ENCODE measurements around the gene NKIRAS1. TPM values are rescaled to one million over a fixed set of nuclear protein-coding genes. Genes with fewer than 3 reads are reported as not detected.

NKIRAS1 gene
- total RNA-seq, 1 experiment from 2014 or later = 8.9 TPM

DNA sequence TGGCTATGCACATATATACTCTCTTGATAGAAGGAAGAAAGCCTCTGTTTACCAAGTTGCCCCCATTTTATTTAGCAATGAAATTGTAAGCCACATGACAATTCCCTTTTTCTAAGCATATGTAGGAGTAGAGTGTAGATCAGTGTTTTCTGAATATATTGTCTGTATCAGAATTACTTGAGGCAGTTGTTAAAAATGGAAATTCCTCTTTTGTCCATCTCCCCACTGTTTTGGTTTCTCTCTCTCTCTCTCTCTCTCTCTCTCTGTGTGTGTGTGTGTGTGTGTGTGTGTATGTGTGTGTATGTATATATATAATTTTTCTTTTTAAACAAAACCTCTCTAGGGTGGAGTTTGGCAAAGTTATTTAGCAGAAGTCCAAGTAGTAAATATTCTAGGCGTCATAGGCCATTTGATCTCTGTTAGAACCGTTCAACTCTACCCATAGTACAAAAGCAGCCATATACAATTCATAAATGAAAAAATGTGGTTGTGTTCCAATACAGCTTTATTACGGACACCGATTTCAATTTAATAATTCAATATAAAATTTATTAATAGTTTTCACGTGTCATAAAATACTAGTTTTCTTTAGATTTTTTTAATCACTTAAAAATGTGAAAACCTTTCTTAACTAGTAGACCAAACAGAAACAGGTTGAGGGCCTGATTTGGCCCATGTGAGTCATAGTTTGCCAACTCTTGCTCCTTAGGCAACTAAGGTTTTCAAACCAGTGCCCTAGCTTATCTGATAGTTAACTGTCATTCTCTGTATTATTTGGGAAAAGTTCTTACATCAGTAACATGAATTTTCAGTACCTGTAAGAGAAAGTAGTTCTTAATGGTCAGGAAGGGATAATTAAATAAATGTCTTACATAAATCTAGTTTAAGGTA is 71.2 kb downstream of the NKIRAS1 start:
- DNase-seq (ENCODE audit: low read depth, low spot score) = no peak
- no peak for ATAC-seq
- TF ChIP-seq, protein P1, sequence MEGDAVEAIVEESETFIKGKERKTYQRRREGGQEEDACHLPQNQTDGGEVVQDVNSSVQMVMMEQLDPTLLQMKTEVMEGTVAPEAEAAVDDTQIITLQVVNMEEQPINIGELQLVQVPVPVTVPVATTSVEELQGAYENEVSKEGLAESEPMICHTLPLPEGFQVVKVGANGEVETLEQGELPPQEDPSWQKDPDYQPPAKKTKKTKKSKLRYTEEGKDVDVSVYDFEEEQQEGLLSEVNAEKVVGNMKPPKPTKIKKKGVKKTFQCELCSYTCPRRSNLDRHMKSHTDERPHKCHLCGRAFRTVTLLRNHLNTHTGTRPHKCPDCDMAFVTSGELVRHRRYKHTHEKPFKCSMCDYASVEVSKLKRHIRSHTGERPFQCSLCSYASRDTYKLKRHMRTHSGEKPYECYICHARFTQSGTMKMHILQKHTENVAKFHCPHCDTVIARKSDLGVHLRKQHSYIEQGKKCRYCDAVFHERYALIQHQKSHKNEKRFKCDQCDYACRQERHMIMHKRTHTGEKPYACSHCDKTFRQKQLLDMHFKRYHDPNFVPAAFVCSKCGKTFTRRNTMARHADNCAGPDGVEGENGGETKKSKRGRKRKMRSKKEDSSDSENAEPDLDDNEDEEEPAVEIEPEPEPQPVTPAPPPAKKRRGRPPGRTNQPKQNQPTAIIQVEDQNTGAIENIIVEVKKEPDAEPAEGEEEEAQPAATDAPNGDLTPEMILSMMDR (IDR thresholded peaks at IDR 0.05) = no peak
- TF ChIP-seq, protein P2, sequence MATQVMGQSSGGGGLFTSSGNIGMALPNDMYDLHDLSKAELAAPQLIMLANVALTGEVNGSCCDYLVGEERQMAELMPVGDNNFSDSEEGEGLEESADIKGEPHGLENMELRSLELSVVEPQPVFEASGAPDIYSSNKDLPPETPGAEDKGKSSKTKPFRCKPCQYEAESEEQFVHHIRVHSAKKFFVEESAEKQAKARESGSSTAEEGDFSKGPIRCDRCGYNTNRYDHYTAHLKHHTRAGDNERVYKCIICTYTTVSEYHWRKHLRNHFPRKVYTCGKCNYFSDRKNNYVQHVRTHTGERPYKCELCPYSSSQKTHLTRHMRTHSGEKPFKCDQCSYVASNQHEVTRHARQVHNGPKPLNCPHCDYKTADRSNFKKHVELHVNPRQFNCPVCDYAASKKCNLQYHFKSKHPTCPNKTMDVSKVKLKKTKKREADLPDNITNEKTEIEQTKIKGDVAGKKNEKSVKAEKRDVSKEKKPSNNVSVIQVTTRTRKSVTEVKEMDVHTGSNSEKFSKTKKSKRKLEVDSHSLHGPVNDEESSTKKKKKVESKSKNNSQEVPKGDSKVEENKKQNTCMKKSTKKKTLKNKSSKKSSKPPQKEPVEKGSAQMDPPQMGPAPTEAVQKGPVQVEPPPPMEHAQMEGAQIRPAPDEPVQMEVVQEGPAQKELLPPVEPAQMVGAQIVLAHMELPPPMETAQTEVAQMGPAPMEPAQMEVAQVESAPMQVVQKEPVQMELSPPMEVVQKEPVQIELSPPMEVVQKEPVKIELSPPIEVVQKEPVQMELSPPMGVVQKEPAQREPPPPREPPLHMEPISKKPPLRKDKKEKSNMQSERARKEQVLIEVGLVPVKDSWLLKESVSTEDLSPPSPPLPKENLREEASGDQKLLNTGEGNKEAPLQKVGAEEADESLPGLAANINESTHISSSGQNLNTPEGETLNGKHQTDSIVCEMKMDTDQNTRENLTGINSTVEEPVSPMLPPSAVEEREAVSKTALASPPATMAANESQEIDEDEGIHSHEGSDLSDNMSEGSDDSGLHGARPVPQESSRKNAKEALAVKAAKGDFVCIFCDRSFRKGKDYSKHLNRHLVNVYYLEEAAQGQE (IDR thresholded peaks at IDR 0.05; ENCODE audit: insufficient read depth in 1 of 2, low read depth in 2 of 2, low read length in 1 of 2) = no peak
- TF ChIP-seq SIN3A (IDR thresholded peaks at IDR 0.05; ENCODE audit: borderline replicate concordance, insufficient read depth, low read depth, low read length) = no peak
- TF ChIP-seq TCF7L2 (IDR thresholded peaks at IDR 0.05; ENCODE audit: low read depth, low read length) = no peak
- no peak for TF ChIP-seq POLR2AphosphoS5 (IDR thresholded peaks at IDR 0.05; ENCODE audit: low read depth, low read length)
- no peak overlapping the region for H3K27ac ChIP-seq (ENCODE audit: low read length)
- in situ Hi-C loops (cut with HindIII; ENCODE audit: low pct_unique_long_range_greater_than_20kb, low sequenced_read_pairs) (no loop called here), intact Hi-C loops (cut with micrococcal nuclease; ENCODE audit: unreplicated experiment) (no loop called here)
- POLR2A ChIA-PET = no interaction called here
- H3K36me3 ChIP-seq (ENCODE audit: control insufficient read depth, insufficient read depth, low read length) = no peaks in the 10 kb centered on the region; the same call in 1 of the 2 replicates
- H3K4me1 ChIP-seq (ENCODE audit: control insufficient read depth, insufficient read depth, low read length) = peaks cover 2% of the 10 kb centered on the region; the same call in 1 of the 2 replicates
- no peak overlapping the region for H3K4me3 ChIP-seq (ENCODE audit: low read depth in 2 of 2, low read length in 2 of 2)
- TSS peak; percentile 38 for BruUV-seq (replicated peaks)
- CTCF ChIA-PET = no interaction called here
- no peaks in the 10 kb centered on the region for H3K9me3 ChIP-seq (ENCODE audit: control insufficient read depth, insufficient read depth, low read depth, low read length)
- H3K27me3 ChIP-seq (ENCODE audit: control insufficient read depth, insufficient read depth, low read length) = no peaks in the 10 kb centered on the region

GRCh38 chr3:23843869-23844268 is 72.9 kb downstream of the NKIRAS1 start:
- Histone ChIP-seq H3K27ac (ENCODE audit: low read length) (no peak overlapping the region), H3K4me3 (ENCODE audit: low read depth in 2 of 2, low read length in 2 of 2) (no peak overlapping the region), H3K9me3 (ENCODE audit: control insufficient read depth, insufficient read depth, low read depth, low read length) (no peaks in the 10 kb centered on the region), H3K27me3 (ENCODE audit: control insufficient read depth, insufficient read depth, low read length) (no peaks in the 10 kb centered on the region), H3K4me1 (ENCODE audit: control insufficient read depth, insufficient read depth, low read length) (peaks cover 3% of the 10 kb centered on the region; the same call in 1 of the 2 replicates), H3K36me3 (ENCODE audit: control insufficient read depth, insufficient read depth, low read length) (no peaks in the 10 kb centered on the region; the same call in 1 of the 2 replicates)
- BruUV-seq (replicated peaks) = no TSS peak
- ChIA-PET POLR2A (no interaction called here), CTCF (no interaction called here)
- ATAC-seq (no peak), DNase-seq (ENCODE audit: low read depth, low spot score) (no peak)
- TF ChIP-seq, protein P1 (IDR thresholded peaks at IDR 0.05) = no peak
- TF ChIP-seq POLR2AphosphoS5 (IDR thresholded peaks at IDR 0.05; ENCODE audit: low read depth, low read length) (no peak), SIN3A (IDR thresholded peaks at IDR 0.05; ENCODE audit: borderline replicate concordance, insufficient read depth, low read depth, low read length) (no peak), TCF7L2 (IDR thresholded peaks at IDR 0.05; ENCODE audit: low read depth, low read length) (no peak)
- TF ChIP-seq, protein P2 (IDR thresholded peaks at IDR 0.05; ENCODE audit: insufficient read depth in 1 of 2, low read depth in 2 of 2, low read length in 1 of 2) = no peak
- intact Hi-C loops (cut with micrococcal nuclease; ENCODE audit: unreplicated experiment) = no loop called here
- in situ Hi-C loops (cut with HindIII; ENCODE audit: low pct_unique_long_range_greater_than_20kb, low sequenced_read_pairs) = no loop called here
